HG03175 (cell line): Measurements from ENCODE around the gene TTC4.
A peak's percentile ranks its signal among the peaks of the same experiment; 100 is the strongest.

Source experiments
- ATAC-seq: cut with Tn5 transposase; IDR thresholded peaks from one replicate; pipeline ENCODE4 v1.9.1; 2021; ENCODE audit warnings: mild to moderate bottlenecking, moderate library complexity; ENCODE audit not compliant: unreplicated experiment

Gene TTC4, protein sequence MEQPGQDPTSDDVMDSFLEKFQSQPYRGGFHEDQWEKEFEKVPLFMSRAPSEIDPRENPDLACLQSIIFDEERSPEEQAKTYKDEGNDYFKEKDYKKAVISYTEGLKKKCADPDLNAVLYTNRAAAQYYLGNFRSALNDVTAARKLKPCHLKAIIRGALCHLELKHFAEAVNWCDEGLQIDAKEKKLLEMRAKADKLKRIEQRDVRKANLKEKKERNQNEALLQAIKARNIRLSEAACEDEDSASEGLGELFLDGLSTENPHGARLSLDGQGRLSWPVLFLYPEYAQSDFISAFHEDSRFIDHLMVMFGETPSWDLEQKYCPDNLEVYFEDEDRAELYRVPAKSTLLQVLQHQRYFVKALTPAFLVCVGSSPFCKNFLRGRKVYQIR

GRCh38 chr1:54715493-54716298, at the start of gene TTC4:
TSS of gene TTC4 (plus strand) at chr1:54715861. CDS start at chr1:54715909, 48 bp downstream.
- ATAC-seq, result peak; percentile 98

GRCh38 chr1:54666333-54666732, 49.3 kb upstream of the TTC4 start:
- ATAC-seq, result no peak

- ATAC-seq, result no peak
Observed at GRCh38 chr1:54667797-54668196, 47.9 kb upstream of the TTC4 start.

DNA sequence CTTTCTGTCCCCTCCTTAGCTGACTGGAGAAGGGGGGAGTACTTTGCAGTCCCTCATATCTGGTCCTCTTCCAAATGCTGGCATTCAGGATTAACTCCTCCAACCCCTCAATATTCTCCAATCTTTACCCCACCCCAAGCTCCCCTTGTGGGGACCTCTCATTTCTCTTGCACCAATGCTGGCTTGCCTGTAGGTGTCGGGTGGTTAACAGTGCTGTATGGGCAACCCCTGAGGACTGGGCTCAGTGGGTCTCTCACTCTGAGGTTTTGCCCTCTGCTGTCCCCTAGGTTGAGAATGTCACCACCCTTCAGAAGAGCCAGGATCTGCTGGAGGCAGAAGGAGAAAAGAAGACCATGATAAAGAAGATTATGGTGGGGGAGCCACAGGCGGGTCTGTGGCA, 47.1 kb upstream of the TTC4 start:
- ATAC-seq, result no peak

DNA sequence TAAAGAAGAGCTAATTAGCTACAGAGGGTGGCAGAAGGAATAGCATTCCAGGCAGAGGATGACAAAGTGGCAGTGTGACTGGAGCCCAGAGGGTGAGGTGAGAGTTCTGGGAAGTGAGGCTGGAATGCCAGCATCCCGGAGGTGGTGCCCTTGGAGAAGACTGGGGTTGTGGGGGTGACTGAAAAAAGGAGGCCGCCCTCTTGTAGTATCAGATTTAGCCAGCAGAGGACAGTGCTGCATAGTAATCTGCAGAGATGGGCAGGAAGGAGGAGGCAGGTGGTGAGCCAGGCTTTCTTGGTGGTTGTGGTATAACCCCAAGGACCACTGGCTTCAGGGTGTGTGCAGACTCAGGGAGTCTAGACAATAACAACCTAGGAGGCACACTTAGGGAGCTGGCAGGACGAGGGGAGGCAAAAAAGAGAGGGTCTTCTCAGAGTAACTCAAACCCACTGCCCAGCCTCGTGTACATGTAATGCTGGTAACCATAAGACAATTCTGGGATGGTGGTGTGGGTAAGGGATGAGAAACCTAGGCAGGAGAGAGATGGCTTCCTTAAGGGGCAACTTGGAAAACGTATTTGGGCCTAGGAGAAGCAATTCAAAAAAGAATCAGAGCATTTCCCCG, 43.6 kb upstream of the TTC4 start:
- peak; percentile 68 for ATAC-seq

DNA sequence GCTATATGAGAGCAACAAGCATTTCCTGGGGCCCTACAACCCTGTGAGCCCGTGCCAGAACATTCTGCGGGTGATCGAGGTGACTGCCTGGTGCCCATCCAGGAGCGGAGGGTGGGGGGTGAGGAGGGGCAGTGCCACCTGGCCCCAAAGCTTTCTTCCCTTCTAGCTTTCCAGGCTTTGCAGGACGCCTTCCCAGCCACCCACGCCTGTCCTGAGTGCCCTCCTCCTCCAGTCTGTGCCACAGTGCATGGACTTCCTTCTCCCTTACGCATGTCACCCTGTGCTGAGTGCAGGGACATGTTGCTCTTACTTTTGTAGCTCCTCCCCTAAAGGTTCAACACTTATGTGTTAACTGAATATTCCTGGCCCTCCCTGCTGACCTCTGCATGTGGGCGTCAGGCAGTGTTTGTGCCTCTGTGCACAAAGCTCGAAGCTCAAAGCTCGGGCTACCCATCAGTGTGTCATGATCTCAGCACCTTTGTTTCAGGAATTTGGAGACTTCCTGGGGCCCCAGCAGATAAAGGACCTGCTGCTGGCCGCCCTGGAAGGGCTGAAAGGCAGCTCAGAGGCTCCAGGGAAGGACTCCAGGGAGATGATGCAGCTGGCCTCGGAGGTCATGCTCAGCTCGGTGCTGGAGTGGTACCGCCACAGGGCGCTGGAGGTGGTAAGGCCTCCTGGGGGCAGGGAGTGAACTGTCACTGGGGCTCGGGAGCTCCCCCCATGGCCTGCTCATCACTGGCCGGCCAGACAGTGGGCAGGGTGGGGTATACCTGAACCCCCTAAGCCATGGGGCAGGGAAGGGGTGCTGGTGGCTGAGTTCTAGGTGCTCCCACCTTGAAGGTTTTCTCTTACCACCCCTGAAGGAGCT, 36.7 kb upstream of the TTC4 start:
- no peak for ATAC-seq

DNA sequence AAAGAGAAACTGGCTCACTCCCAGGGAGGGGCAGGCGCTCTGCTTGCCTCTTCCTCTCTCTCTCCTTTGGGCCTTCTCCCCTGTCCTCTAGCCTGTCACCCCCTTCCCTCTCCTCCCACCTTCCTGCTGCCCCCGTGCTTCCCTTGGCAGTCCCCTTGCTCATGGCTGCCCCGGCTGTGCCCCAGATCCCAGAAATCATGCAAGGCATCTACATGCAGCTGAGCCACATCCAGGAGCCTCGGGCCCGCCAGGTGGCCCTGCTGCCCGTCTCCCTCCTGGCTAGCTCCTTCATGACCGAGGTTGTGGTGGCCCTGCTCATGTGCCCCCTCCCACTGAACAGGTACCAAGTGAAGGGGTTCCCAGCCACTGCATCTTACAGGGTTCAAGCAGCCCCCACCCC, 36.0 kb upstream of the TTC4 start:
- ATAC-seq, result no peak

GRCh38 chr1:54680387-54680786, 35.3 kb upstream of the TTC4 start:
- no peak for ATAC-seq

GRCh38 chr1:54681358-54681757, 34.3 kb upstream of the TTC4 start:
- no peak for ATAC-seq

- ATAC-seq, result no peak
Observed at GRCh38 chr1:54683453-54683852, 32.2 kb upstream of the TTC4 start.

DNA sequence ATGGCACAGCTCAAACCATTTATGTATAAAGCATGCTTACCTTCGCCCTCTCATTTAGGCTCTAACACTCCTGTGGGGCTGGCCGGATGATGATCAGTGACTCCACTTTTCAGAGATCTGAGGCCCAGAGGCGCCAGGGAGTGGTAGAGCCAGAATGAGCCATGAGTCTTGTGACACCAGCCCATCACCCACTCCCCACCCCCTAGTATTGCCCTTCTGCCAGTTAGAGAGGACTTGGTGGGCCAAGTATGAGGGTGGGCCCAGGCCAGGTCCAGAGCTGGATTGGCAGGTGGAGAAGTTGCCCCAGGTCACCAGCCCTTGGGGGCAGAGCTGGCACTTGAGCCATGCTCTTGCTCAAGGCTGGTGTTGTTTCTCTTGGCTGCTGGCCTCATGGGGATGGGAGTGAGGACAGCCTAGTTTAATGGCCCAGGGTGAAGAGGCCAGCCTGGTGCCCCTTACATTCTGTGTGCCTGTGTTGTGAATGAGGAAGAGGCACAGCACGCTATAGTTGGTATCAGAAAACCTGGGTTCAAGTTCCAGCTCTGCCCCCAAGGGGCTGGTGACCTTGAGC, 30.2 kb upstream of the TTC4 start:
- ATAC-seq, result no peak

GRCh38 chr1:54686155-54686554, 29.5 kb upstream of the TTC4 start:
- ATAC-seq, result no peak

GRCh38 chr1:54694771-54695170, 20.9 kb upstream of the TTC4 start:
- no peak for ATAC-seq

DNA sequence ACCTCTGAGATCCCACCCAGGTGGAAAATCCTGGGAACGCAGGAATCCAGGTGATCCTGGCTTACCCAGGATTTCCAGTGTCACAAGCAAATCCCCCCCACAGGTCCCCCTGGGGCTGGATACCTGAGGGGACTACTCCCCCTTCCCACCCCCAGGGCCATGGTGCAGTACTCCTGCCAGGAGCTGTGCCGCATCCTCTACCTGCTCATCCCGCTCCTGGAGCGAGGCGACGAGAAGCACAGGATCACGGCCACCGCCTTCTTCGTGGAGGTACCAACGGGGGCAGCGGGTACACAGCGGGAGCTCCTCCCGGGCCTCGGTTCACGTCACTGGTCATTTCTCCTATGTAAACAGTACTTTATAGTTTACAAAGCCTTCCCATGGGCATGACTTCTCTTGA, 20.4 kb upstream of the TTC4 start:
- ATAC-seq, result no peak

- no peak for ATAC-seq
Observed at GRCh38 chr1:54695764-54696163, 19.9 kb upstream of the TTC4 start.

- no peak for ATAC-seq
Observed at GRCh38 chr1:54696262-54696661, 19.4 kb upstream of the TTC4 start.

DNA sequence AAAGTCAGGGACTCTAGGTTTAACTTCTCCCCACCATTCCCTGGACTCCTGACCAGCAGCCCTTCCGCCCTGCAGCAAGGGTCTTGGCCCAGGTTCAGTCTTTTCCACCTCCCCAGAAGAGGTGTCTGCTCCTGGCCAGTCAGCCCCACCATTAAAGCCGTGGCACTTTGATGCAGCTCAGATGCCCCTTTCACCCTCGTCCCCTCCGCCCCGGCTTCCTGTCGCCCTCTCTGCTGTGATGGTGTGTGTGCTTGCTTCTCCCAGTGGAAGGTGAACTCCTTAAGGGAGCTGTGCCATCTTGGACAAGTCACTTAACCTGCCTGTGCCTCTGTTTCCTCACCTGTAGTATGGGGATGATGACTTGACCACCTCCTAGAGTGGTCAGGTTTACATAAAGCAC, 17.8 kb upstream of the TTC4 start:
- ATAC-seq, result no peak

GRCh38 chr1:54698346-54698745, 17.3 kb upstream of the TTC4 start:
- ATAC-seq, result no peak

GRCh38 chr1:54699936-54700525, 15.6 kb upstream of the TTC4 start:
- ATAC-seq, result no peak

GRCh38 chr1:54701066-54701465, 14.6 kb upstream of the TTC4 start:
- no peak for ATAC-seq
